NCI-H460 (cell line): Measurements from ENCODE around the gene ZNF227. TPM values are rescaled to one million over a fixed set of nuclear protein-coding genes. Genes with fewer than 3 reads are reported as not detected.
"Not testable (repeated sequence)": the region's sequence is repeated elsewhere in the genome, so short reads cannot be mapped to it uniquely, and the experiment has no call there.

Experiments
- DNase-seq: peaks from one replicate; pipeline ENCODE4 v3.0.0-alpha.2; 2016; ENCODE audit warnings: low read depth; ENCODE audit errors: extremely low read depth
- total RNA-seq: library from RNA; depleted of rRNA; stranded (reverse); fragments of >200 nt; shearing (Covaris generic); gene quantifications from 2 replicates; pipeline ENCODE4 v1.2.3, GENCODE V29; 2014; rRNA removed

The ZNF227 gene
- total RNA-seq, 1 experiment from 2014 or later = 20.3 TPM

DNA sequence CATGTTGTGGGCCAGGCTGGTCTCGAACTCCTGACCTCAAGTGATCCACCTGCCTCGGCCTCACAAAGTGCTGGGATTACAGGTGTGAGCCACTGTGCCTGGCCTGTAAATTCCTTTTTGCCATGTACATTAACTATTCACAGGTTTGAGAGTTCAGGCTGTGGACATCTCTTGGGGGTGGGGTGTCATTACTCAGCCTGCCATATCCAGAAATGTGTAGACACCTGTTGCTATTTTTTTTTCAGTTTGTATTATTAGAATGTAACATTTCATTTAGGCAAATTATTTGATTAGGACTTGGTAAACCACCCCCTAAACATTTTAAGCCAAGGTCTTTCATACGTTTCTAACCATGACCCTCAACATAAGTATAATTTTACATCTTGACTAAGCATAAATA is 20.5 kb downstream of the ZNF227 start:
- no peak for DNase-seq

DNA sequence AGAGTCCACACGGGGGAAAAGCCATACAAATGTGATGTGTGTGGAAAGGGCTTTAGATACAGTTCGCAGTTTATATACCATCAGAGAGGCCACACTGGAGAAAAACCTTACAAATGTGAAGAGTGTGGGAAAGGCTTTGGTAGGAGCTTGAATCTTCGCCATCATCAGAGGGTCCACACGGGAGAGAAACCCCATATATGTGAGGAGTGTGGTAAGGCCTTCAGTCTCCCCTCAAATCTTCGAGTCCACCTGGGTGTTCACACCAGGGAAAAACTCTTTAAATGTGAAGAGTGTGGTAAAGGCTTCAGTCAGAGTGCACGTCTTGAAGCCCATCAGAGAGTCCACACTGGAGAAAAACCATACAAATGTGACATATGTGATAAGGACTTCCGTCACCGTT is 24.1 kb downstream of the ZNF227 start:
- DNase-seq = no peak

DNA sequence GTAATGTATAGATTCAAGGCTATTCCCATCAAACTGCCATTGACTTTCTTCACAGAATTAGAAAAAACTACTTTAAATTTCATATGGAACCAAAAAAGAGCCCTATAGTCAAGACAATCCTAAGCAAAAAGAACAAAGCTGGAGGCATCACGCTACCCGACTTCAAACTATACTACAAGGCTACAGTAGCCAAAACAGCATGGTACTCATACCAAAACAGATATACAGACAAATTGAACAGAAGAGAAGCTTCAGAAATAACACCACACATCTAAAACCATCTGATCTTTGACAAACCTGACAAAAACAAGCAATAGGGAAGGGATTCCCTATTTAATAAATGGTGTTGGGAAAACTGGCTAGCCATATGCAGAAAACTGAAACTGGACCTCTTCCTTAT is 40.0 kb downstream of the ZNF227 start:
- DNase-seq = not testable (repeated sequence)

DNA sequence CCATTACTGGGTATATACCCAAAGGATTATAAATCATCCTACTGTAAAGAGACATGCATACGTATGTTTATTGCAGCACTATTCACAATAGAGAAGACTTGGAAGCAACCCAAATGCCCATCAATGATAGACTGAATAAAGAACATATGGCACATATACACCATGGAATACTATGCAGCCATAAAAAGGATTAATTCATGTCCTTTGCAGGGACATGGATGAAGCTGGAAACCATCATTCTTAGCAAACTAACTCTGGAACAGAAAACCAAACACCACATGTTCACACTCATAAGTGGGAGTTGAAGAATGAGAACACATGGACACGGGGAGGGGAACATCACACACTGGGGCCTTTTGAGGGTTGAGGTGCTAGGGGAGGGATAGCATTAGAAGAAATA is 41.1 kb downstream of the ZNF227 start:
- DNase-seq = not testable (repeated sequence)

DNA sequence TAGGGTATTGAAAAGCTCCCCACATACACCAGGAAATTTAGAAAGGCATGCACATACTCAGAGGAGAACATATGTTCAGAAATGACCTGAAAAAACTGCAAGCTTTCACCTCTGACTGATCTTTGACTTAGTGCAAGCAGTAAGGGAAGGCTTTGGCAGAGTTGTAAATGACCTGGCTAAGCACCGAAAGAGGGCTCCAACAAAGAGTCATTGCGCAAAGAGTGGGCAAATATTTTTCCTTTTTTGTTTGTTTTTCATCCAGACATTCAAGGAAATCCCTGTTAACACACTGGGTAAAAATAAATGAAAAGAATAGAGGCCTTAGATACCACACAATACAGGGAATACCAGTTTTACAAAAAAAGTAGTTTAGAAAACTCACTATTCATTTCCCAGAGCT is 42.2 kb downstream of the ZNF227 start:
- DNase-seq = no peak

DNA sequence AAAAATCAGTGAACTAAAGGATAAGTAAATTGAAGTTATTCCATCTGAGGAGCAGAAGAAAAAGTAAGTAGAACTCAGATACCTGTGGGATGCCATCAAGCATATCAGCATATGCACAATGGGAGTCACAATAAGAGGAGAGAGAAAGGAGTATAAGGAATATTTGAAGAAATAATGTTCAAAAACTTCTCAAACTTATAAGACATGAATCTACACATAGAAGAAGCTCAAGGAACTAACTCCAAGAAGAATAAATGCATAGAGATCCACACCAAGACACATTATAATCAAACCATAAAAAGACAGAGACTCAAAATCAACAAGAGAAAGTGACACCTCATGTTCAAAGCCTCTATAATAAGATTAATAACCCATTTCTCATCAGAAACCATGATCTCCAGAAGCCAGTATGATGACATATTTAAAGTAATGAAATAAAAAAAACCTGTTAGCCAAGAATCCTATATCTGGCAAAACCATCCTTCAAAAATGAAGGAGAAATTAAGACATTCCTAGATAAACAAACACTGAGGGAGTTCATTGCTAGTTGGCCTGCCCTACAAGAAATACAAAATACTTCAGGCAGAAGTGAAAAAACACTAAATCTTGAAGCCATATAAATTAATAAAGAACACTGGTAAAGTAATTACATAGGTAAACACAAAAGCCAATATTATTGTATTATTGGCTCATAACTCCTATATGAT is 43.5 kb downstream of the ZNF227 start:
- no peak for DNase-seq

DNA sequence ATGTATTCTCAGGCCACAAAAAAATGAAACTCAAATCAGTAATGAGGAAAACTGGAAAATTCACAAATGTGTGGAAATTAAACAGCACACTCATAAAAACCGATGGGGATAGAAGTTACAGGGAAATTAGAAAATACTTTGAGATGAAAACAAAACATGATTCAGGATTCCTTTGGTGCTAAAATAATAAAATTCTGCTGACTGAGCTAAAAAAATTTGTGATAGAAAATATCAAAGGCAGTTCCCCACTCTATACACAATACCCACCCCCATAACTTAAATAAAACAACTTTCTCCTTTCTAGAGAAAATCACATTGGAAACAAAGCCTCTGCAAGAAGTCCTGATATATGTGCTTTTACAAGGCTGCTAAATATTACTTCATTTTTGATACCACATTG is 45.8 kb downstream of the ZNF227 start:
- no peak for DNase-seq

DNA sequence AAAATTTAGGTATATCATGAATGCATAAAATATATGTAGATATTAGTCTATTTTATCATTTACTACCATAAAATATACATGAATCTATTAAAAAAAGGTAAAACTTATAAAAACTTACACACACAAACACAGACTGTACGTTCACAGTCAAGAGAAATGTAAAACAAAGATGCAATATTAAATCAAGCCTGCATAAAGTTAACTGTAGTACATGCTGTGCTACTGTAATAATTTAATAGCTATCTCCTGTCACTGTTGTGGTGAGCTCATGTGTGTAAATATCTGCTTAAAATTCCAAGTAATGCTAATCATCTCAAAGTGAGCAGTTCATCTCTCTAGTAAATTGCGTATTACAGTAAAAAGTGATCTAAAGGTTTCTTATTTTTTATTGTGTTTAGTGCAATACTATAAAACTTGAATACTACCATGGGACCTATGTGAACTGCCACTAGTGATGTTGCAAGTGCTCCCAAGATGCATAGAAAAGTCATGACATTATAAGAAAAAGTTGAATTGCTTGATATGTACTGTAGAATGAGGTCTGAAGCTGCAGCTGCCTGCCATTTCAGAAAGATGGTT is 46.6 kb downstream of the ZNF227 start:
- no peak for DNase-seq

DNA sequence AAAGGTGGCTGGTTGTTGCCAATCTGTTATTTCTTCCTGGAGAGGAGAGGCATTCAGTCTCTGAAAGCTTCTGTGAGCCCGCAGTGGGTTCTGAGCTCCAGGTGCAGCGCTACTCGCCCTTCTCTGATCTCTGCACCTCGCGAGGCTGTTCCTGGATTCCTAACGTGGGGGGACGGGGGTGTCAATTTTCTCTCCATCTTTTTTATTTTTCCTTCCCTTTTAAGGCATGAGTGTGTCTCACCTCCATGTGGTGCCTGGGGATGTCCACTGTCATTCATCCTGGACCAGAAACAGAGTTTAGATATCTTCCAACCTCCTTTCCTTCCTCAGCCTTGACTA is 48.0 kb downstream of the ZNF227 start:
- no peak for DNase-seq

DNA sequence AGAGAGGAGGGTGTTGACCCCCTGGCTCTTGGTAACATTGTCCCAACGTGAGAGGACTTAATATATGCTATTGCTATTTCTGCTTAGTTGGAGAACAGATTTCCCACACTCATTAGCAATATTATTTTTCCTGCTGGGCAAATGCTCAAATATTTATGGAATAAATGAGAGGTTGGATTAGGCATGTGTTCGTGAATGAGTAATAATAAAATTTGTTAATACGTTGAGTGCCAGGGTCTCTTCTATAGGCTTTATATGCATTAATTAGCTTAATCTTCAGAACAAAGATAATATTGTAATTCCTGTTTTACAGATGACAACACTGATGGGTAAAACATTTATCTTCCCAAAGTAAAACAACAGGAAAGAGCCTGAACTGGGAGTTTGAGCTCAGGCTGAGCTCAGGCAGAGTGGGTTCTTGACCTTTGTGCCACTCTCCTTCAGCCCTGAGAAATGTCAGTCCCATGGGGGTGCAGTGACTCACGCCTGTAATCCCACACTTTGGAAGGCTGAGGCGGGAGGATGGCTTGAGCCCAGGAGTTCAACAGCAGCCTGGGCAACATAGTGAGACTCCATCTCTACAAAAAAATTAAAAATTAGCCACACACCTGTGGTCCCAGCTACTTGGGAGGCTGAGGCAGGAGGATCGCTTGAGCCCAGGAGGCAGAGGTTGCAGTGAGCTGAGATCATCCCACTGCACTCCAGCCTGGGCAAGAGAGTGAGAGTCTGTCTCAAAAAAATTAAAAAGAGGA is 48.5 kb downstream of the ZNF227 start:
- no peak for DNase-seq

DNA sequence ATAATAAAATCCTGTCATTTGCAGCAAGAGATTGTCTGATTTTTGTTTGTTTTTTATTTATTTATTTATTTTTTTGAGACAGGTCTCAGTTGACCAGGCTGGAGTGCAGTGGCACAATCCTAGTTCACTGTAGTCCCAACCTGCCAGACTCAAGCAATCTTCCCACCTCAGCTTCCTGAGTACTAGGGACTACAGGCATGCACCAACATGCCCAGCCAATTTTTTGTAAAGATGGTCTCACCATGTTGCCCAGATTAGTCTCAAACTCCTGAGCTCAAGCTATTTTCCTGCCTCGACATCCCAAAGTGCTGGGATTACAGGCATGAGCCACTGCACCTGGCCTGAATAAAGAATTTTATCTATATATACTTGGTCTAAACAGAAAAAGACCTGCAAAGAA is 65.0 kb downstream of the ZNF227 start:
- DNase-seq = no peak

DNA sequence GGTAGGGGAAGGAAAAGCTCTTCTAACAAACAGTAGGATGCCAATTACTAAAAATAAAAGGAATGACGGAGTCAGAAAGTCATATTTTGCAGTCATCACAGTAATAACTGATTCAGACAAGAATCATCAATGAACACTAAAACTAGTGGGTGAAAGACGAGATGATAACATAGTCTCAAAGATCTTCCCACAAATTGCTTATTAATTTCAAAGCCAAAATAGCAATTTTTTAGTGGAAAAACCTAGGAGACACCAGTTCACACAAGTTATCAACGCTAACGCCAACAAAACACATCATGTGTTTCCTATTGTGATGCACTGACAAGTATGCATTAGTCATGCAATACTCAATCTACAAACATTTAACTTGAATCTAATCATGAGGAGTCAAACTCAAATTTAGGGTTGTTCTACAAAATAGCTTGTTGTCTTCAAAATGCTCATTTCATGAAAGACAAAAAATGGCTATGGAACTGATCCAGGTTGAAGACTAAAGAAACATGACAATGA is 65.9 kb downstream of the ZNF227 start:
- no peak for DNase-seq

DNA sequence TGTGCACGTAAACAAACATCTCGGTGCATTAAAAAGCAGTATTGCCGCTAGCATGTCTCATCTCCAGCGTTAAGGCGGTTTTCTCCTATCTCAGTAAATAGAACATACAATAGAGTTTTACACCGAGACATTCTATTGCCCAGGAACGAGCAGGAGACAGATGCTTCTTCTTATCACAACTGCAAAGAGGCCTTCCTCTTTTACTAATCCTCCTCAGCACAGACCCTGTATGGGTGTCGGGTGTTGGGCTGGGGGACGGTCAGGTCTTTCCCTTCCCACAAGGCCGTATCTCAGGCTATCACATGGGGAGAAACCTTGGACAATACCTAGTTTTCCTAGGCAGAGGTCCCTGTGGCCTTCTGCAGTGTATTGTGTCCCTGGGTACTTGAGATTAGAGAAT is 68.6 kb downstream of the ZNF227 start:
- DNase-seq = no peak

DNA sequence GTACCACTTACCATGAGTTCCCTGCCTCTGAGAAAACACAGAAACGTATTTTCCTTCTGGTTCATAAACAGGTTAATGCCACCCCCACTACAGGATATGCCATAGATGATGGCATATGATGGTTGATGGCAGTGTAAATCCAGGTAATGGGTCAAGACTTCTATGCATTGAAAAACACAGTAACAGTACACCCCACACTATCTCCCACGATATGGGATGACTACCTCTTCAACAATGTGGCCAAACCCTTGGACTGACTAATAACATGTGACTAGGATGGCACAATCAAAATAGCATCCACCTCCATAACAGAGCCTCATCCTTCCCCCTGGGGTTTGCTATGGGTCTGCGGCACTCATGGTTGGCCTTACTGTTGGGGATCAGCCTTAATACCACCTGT is 70.5 kb downstream of the ZNF227 start:
- DNase-seq = no peak

DNA sequence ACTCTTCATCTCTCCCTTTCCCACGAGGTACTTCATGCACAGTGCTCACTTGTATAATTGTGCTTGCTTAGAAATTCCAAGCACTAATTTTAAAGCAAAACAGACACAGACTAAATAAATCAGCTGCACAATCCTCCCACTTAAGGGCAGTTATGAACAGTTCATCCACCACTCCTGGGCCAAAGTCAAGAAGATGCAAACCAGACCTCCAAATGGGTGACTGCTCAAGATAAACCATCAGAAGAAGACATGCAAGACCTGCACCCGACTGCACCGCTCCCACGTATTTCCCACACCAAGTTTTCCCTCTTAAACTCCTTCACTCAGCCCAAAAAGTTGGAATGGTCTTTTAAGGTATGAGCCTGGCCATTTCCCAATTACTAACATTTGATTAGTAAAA is 72.6 kb downstream of the ZNF227 start:
- DNase-seq = no peak

Other genes with a start within 250 kb of the ZNF227 start
- gene ZNF155, start 228.3 kb upstream of the ZNF227 start, total RNA-seq = 6.1 and 6.6 TPM in 2 replicates
- gene ZNF230, start 209.6 kb upstream of the ZNF227 start, total RNA-seq = 3.6 and 4.8 TPM in 2 replicates
- 6.8 and 7.1 TPM in 2 replicates for gene ZNF222, start 187.2 kb upstream of the ZNF227 start, total RNA-seq
- gene ZNF223, start 160.5 kb upstream of the ZNF227 start, total RNA-seq = 1.9 and 2.0 TPM in 2 replicates
- 2.0 and 2.2 TPM in 2 replicates for gene ZNF284, start 140.4 kb upstream of the ZNF227 start, total RNA-seq
- gene ZNF224, start 118.2 kb upstream of the ZNF227 start, total RNA-seq = 13.4 and 16.2 TPM in 2 replicates
- 3.3 TPM in 2 replicates for gene ZNF225, start 99.1 kb upstream of the ZNF227 start, total RNA-seq
- 8.5 and 8.6 TPM in 2 replicates for gene ZNF234, start 71.0 kb upstream of the ZNF227 start, total RNA-seq
- gene ZNF226, start 47.4 kb upstream of the ZNF227 start, total RNA-seq = 20.1 and 21.0 TPM in 2 replicates
- 0.14 and 0.25 TPM in 2 replicates for gene ZNF233, start 47.4 kb downstream of the ZNF227 start, total RNA-seq
- gene ZNF235, start 92.5 kb downstream of the ZNF227 start, total RNA-seq = 3.0 and 3.2 TPM in 2 replicates
- 2.5 and 4.5 TPM in 2 replicates for gene ZNF112, start 144.1 kb downstream of the ZNF227 start, total RNA-seq
- 0.17 TPM in 1 of 2 replicates, not detected in the other for gene ZNF285, start 189.1 kb downstream of the ZNF227 start, total RNA-seq
- 4.2 and 4.8 TPM in 2 replicates for gene ZNF229, start 235.9 kb downstream of the ZNF227 start, total RNA-seq